Measurements from ENCODE around the gene REELD1. TPM values are rescaled to one million over a fixed set of nuclear protein-coding genes. Genes with fewer than 3 reads are reported as not detected.

Gene REELD1
- total and polyA plus RNA-seq, 10 of the 15 experiments (the other 5 are each of a cell fraction or from before 2014, with no cell fraction given), result 0.11 to 3.9 (median 0.62) TPM

GRCh38 chr4:146247356-146247755, 33.0 kb downstream of the REELD1 start:
- FAIRE-seq, result no peak
- intact Hi-C loops (cut with micrococcal nuclease; ENCODE audit: unreplicated experiment), result no loop called here

More at GRCh38 chr4:146247356-146247755, 33.0 kb downstream of the REELD1 start:
- Histone ChIP-seq H4K20me1 (ENCODE audit: control insufficient read depth, insufficient read depth) (no peaks in the 10 kb centered on the region), H2AFZ (ENCODE audit: control insufficient read depth, low read depth, low read length) (no peak overlapping the region), H3K4me1 (ENCODE audit: control insufficient read depth, insufficient read depth, low read length) (peaks cover 14% of the 10 kb centered on the region), H3K4me3 (no peak overlapping the region), H3K9me3 (replicated peaks; ENCODE audit: control insufficient read depth, insufficient read depth, low read length) (no peaks in the 10 kb centered on the region), H3K4me2 (ENCODE audit: control insufficient read depth, insufficient read depth) (no peak overlapping the region), H3K79me2 (ENCODE audit: control insufficient read depth, insufficient read depth, low read length) (no peaks in the 10 kb centered on the region), H3K27ac (ENCODE audit: control insufficient read depth, insufficient read depth) (no peak overlapping the region), H3K9ac (ENCODE audit: control insufficient read depth, insufficient read depth, low read length) (no peak overlapping the region), H3K36me3 (ENCODE audit: control insufficient read depth in 2 of 2, insufficient read depth in 2 of 2, low read length in 1 of 2) (0 out of 4 replicates have a peak, but pooled peaks cover 0 to under 1% of the 10 kb centered on the region in 2 experiments), H3K27me3 (replicated peaks in 1 of 2; ENCODE audit: control insufficient read depth in 2 of 2, insufficient read depth in 2 of 2, low read length in 1 of 2) (no peaks in the 10 kb centered on the region)
- no peak for DNase-seq (ENCODE audit: low read depth, low spot score)
- in situ Hi-C loops (cut with MboI), result loop anchor here (5.0 kb wide), 1 partner anchor 90 kb away; no protein-coding TSS in a partner anchor
- CTCF ChIA-PET, result interaction anchor here (1.1 to 2.1 kb wide), 6 partner anchors 17 to 850 kb away, joined by 3 to 5 read pairs (median 4); no protein-coding TSS in a partner anchor
- no TSS peak for BruUV-seq (replicated peaks)
- TF ChIP-seq IRF5 (IDR thresholded peaks at IDR 0.05; ENCODE audit: borderline replicate concordance), result no peak
- RAD21 ChIA-PET (ENCODE audit: unreplicated experiment), result interaction anchor here (0.7 to 2.0 kb wide), 5 partner anchors 10 to 850 kb away, joined by 3 to 6 read pairs (median 3); no protein-coding TSS in a partner anchor
- POLR2A ChIA-PET, result interaction anchor here (1.0 to 1.2 kb wide), 3 partner anchors 11 to 21 kb away, joined by 3 to 4 read pairs (median 3); no protein-coding TSS in a partner anchor
- no peak for ATAC-seq
- 65% methylated on average over 2 of the region's 2 CpGs for WGBS (ENCODE audit: insufficient coverage, insufficient replicate concordance, low lambda C conversion rate, missing lambda C conversion rate)
- SMC1A ChIA-PET (ENCODE audit: uncharacterized antibody, unreplicated experiment), result interaction anchor here (0.8 to 1.8 kb wide), 5 partner anchors 12 to 95 kb away, joined by 3 to 15 read pairs (median 4); no protein-coding TSS in a partner anchor
